Breast epithelium (tissue), 3 donors: ENCODE data around the gene ELAVL4.

Source experiments
- POLR2AphosphoS5 ChIP-seq, 3 donors: sonication (generic); formaldehyde crosslinking; IDR thresholded peaks; one replicate each; pipeline ENCODE4 v1.6.1; 2017; ENCODE audit warnings: antibody characterized with exemption in 3 of 3
- TF ChIP-seq, protein P1 (sequence below), 3 donors: fragments of 450-650 bp; IDR thresholded peaks; one replicate each; pipeline ENCODE4 v1.5.1; 2016 to 2017; ENCODE audit warnings: antibody characterized with exemption in 3 of 3, mild to moderate bottlenecking in 3 of 3, moderate library complexity in 3 of 3

GRCh38 chr1:50196081-50196480 is 87.4 kb downstream of the ELAVL4 start:
- no peak for TF ChIP-seq POLR2AphosphoS5 (IDR thresholded peaks at IDR 0.05)
- TF ChIP-seq, protein P1, sequence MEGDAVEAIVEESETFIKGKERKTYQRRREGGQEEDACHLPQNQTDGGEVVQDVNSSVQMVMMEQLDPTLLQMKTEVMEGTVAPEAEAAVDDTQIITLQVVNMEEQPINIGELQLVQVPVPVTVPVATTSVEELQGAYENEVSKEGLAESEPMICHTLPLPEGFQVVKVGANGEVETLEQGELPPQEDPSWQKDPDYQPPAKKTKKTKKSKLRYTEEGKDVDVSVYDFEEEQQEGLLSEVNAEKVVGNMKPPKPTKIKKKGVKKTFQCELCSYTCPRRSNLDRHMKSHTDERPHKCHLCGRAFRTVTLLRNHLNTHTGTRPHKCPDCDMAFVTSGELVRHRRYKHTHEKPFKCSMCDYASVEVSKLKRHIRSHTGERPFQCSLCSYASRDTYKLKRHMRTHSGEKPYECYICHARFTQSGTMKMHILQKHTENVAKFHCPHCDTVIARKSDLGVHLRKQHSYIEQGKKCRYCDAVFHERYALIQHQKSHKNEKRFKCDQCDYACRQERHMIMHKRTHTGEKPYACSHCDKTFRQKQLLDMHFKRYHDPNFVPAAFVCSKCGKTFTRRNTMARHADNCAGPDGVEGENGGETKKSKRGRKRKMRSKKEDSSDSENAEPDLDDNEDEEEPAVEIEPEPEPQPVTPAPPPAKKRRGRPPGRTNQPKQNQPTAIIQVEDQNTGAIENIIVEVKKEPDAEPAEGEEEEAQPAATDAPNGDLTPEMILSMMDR (IDR thresholded peaks at IDR 0.05): no peak
